Measurements from ENCODE around the gene TUBB. TPM values are rescaled to one million over a fixed set of nuclear protein-coding genes. Genes with fewer than 3 reads are reported as not detected.

TUBB gene
- total RNA-seq, result 537 TPM

DNA sequence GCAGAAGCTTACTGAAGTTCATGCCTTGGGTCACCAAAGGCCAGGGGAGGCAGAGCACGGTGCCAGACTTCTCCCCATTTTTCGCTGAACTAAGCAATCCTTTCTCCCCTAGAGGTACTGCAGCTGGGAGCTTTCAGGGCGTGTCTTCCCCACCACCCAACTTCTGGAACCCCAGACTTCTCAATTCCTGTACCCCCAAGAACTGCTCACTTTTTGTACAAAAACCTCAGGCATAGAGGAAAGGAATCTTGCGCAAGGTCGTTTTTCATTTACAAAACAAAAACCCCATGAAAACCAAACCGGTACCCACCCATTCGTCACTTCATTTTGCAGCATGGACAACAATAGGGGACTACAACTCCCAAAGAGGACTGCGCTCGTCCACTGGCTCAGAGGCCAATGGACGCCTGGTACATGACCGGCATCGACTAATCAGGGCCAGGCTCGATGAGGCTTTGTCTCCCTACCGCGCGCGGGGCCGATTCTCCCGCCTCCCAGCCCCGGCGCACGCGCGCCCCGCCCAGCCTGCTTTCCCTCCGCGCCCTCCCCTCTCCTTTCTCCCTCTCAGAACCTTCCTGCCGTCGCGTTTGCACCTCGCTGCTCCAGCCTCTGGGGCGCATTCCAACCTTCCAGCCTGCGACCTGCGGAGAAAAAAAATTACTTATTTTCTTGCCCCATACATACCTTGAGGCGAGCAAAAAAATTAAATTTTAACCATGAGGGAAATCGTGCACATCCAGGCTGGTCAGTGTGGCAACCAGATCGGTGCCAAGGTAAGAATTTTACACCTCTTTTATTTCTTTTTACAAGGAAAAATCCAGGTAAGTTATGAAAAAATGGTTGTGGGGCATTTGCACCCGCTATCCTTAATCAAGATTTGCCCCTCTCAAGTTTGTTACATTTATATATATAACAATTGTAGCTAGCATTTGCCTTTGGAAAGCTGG lies at the start of gene TUBB:
Gene TUBB, plus strand, starts transcription at position 562 of the 947 bp plus-strand sequence. Its CDS starts 155 bp downstream, at position 717.
- Histone ChIP-seq H3K9me3 (no peaks in the 10 kb centered on the region), H3K4me1 (peaks cover 0 to 50% of the 10 kb centered on the region in 2 donors), H3K36me3 (peaks cover 22 to 28% of the 10 kb centered on the region in 2 donors), H3K27ac (peak within 1 kb of the TSS; percentile 87 to 96), H3K27me3 (no peaks in the 10 kb centered on the region), H3K4me3 (peak within 1 kb of the TSS; percentile 73 to 89)
- DNase-seq (ENCODE audit: low spot score in 2 of 2), result peak; percentile 94 to 99
- intact Hi-C loops (cut with DNase I), result loop anchor here (5.0 to 10.0 kb wide), 2 partner anchors 157 to 235 kb away; partner anchors contain the start of gene HLA-E
- TF ChIP-seq, protein P1, sequence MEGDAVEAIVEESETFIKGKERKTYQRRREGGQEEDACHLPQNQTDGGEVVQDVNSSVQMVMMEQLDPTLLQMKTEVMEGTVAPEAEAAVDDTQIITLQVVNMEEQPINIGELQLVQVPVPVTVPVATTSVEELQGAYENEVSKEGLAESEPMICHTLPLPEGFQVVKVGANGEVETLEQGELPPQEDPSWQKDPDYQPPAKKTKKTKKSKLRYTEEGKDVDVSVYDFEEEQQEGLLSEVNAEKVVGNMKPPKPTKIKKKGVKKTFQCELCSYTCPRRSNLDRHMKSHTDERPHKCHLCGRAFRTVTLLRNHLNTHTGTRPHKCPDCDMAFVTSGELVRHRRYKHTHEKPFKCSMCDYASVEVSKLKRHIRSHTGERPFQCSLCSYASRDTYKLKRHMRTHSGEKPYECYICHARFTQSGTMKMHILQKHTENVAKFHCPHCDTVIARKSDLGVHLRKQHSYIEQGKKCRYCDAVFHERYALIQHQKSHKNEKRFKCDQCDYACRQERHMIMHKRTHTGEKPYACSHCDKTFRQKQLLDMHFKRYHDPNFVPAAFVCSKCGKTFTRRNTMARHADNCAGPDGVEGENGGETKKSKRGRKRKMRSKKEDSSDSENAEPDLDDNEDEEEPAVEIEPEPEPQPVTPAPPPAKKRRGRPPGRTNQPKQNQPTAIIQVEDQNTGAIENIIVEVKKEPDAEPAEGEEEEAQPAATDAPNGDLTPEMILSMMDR (IDR thresholded peaks at IDR 0.05), result peak in 2 of 3 experiments; percentile 5 to 30

DNA sequence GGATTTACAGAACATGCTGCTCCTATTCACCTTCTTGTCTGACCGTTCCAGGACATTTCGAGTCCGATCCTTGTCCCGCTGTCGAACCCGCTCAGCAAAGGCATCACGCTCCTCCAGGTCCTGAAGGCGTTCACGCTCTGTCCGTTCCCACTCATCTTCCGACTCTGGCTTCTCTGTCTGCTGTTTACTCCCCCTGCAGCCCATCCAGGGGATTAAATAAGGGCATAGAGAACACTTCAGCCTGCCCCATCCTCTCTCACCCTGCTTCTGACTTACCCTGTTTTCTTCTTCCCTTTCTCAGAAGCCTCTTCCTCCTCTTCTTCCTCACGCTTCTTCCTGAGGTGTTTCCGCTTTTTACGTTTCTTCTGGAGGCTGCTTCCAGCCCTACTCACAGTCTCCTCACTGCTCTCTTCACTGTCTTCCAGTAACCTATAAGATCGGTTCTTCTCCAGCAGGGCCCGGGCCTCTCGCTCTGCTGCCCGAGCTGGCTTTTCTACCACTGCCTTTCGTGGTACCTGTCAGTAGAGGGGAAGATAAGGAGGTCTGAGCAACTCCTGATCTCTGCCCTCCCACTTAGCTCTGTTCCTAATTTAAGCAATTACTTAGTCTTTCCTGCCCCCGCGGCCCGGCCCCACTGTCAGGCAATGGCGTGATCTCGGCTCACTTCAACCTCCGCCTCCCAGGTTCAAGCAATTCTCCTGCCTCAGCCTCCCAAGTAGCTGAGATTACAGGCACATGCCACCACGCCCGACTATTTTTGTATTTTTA lies 49.2 kb upstream of the TUBB start:
- intact Hi-C loops (cut with DNase I), result no loop called here
- Histone ChIP-seq H3K27ac (no peak overlapping the region), H3K27me3 (no peaks in the 10 kb centered on the region), H3K4me3 (peak overlapping the region in 1 of 2 donors; percentile 93), H3K9me3 (no peaks in the 10 kb centered on the region), H3K36me3 (peaks cover 34 to 51% of the 10 kb centered on the region in 2 donors), H3K4me1 (peaks cover 9 to 15% of the 10 kb centered on the region in 2 donors)
- TF ChIP-seq, protein P1 (IDR thresholded peaks at IDR 0.05), result no peak
- DNase-seq (ENCODE audit: low spot score in 2 of 2), result no peak

DNA sequence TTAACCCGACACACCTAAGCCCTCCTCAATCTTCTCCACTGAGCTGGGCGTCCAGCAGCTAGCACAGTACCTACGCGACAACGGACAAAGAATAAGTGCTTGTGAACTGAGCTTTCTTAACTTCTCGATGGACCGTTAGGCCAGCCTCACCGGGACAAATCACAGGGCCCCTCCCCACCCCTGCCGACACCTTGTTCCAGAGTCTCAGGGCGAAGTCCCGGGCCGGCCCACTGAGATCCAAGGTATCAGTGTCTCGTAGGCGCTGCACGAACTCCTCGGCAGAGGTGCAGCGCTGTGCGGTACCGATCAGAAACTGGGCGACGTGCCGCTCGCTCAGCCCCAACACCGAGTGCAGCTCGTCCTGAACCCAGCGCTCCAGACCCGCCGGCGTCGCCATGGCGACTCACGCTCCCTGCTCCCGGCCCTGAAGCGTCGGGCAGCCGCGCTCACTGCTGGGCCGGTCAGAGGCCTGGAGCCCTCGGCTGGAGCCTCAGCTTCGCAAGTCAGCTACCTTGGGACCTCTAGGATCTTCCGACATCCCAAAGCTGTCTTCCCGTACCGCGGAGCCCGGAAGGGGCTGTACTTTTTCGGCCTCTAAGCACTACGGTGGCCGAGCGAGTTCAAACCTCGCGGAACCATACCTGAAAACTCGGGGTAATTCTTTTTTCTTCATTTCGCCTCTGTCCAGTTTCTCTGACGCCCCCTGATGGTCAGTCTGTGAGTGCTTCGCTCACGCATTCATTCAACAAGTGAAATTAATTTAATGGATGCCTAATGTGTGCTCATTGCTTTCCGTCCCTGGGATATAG lies 47.5 kb upstream of the TUBB start, which contains the start of gene DHX16:
Gene DHX16, minus strand, starts transcription at position 562 of the 809 bp plus-strand sequence. Its CDS starts 165 bp downstream, at position 397.
- H3K27ac ChIP-seq, result peak within 1 kb of the TSS; percentile 71 to 81

DNA sequence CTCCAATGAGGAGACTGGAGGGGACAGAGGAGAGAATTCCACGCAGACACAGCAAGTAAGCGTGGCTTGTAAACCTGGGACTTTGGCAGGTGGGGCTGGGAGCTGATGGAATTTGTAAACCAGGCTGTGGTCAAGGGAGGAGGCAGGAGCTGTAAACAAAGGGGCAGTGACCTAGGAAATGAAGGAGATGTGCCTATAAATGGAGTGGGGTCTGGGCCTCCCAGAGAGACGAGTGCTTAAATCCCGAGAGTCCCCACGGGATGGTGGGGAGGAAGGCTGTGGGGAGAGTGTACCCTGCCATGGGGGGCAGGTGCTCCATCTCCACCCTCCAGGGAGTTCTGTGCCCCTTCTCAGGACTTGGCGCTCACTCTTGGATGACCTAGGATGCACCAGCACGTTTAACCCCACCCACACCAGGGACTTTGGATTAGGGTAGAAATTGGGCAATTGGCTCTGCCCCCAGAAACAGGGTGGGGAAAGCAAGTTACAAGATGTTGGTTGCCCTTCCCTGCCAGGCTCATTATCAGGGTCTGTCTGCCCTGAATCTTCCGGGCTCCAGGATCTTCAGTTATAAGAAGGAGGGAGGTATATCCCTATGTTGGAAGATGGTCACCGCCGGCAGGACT lies 43.4 kb upstream of the TUBB start:
- intact Hi-C loops (cut with DNase I), result loop anchor here (5.0 kb wide), 1 partner anchor 146 kb away; no protein-coding TSS in a partner anchor

More for the DNA sequence above, 47.5 kb upstream of the TUBB start, which contains the start of gene DHX16:
- TF ChIP-seq, protein P1 (IDR thresholded peaks at IDR 0.05), result peak; percentile 78 to 84 (median 83)
- peak; percentile 83 to 99 for DNase-seq (ENCODE audit: low spot score in 2 of 2)
- Histone ChIP-seq H3K4me3 (peak within 1 kb of the TSS; percentile 90 to 93), H3K36me3 (peaks cover 41 to 51% of the 10 kb centered on the region in 2 donors), H3K9me3 (no peaks in the 10 kb centered on the region), H3K4me1 (peaks cover 9 to 15% of the 10 kb centered on the region in 2 donors), H3K27me3 (no peaks in the 10 kb centered on the region)
- intact Hi-C loops (cut with DNase I), result loop anchor here (2.0 kb wide), 1 partner anchor 26 kb away; the partner anchor contains the start of gene C6orf136

More for the DNA sequence above, 43.4 kb upstream of the TUBB start:
- Histone ChIP-seq H3K4me1 (peaks cover 16 to 38% of the 10 kb centered on the region in 2 donors), H3K27ac (no peak overlapping the region), H3K36me3 (peaks cover 33 to 49% of the 10 kb centered on the region in 2 donors), H3K4me3 (no peak overlapping the region), H3K27me3 (no peaks in the 10 kb centered on the region), H3K9me3 (no peaks in the 10 kb centered on the region)
- no peak for DNase-seq (ENCODE audit: low spot score in 2 of 2)
- TF ChIP-seq, protein P1 (IDR thresholded peaks at IDR 0.05), result no peak
